Loucy (cell line): ENCODE measurements around the gene NECTIN1.

ENCODE experiments used
- H2AFZ ChIP-seq: fragments of 200-600 bp; sonication (generic); 2 replicates; pipeline ENCODE4 v1.6.0; 2016; ENCODE audit warnings: antibody characterized with exemption, mild to moderate bottlenecking, low read length, moderate library complexity
- H3F3A ChIP-seq: fragments of 200-600 bp; 2 replicates; pipeline ENCODE4 v1.6.0; 2016; ENCODE audit warnings: antibody characterized with exemption, low read depth, mild to moderate bottlenecking
- H3K27me3 ChIP-seq: fragments of 200-600 bp; sonication (generic); 2 replicates; pipeline ENCODE4 v1.6.1; 2014; ENCODE audit warnings: low read length, mild to moderate bottlenecking; ENCODE audit not compliant: insufficient read depth, poor library complexity, severe bottlenecking
- H3K36me3 ChIP-seq: fragments of 200-600 bp; sonication (generic); 2 replicates; pipeline ENCODE4 v1.6.1; 2016; ENCODE audit warnings: low read length; ENCODE audit not compliant: insufficient read depth
- H3K4me1 ChIP-seq: fragments of 200-600 bp; sonication (generic); 2 replicates; pipeline ENCODE4 v1.5.1; 2014; ENCODE audit warnings: low read length, mild to moderate bottlenecking; ENCODE audit not compliant: insufficient read depth, poor library complexity, severe bottlenecking
- H3K4me2 ChIP-seq: fragments of 200-600 bp; sonication (generic); 2 replicates; pipeline ENCODE4 v1.6.0; 2014; ENCODE audit warnings: antibody characterized with exemption, low read length, low read depth, mild to moderate bottlenecking; ENCODE audit not compliant: poor library complexity, severe bottlenecking
- H3K4me3 ChIP-seq: fragments of 200-600 bp; sonication (generic); 2 replicates; pipeline ENCODE4 v1.5.1; 2014; ENCODE audit warnings: low read length, mild to moderate bottlenecking, mixed read lengths; ENCODE audit not compliant: poor library complexity, severe bottlenecking
- H3K79me2 ChIP-seq: fragments of 200-600 bp; sonication (generic); 2 replicates; pipeline ENCODE4 v1.6.1; 2014; ENCODE audit warnings: low read length; ENCODE audit not compliant: insufficient read depth
- H3K9ac ChIP-seq: fragments of 200-600 bp; sonication (generic); 2 replicates; pipeline ENCODE4 v1.6.0; 2014; ENCODE audit warnings: mild to moderate bottlenecking, low read depth, low read length, moderate library complexity; ENCODE audit not compliant: poor library complexity, severe bottlenecking
- H3K9me2 ChIP-seq: fragments of 200-600 bp; sonication (generic); replicated peaks from 2 replicates; pipeline ENCODE4 v1.6.1; 2016; ENCODE audit warnings: low read depth, low read length, mixed read lengths
- H3K9me3 ChIP-seq: fragments of 200-600 bp; sonication (generic); 2 replicates; pipeline ENCODE4 v1.6.1; 2014; ENCODE audit warnings: mild to moderate bottlenecking, antibody characterized with exemption, low read length, low read depth; ENCODE audit not compliant: insufficient read depth
- H4K20me1 ChIP-seq: fragments of 200-600 bp; sonication (generic); 2 replicates; pipeline ENCODE4 v1.6.0; 2014; ENCODE audit warnings: antibody characterized with exemption, low read length, mild to moderate bottlenecking; ENCODE audit not compliant: insufficient read depth, poor library complexity, severe bottlenecking
- CTCF ChIP-seq: fragments of 200-600 bp; sonication (generic); conservative IDR thresholded peaks from 2 replicates; pipeline ENCODE4 v1.5.1; 2014; ENCODE audit warnings: mild to moderate bottlenecking, antibody characterized with exemption, low read length
- EZH2phosphoT487 ChIP-seq: fragments of 200-600 bp; IDR thresholded peaks from 2 replicates; pipeline ENCODE4 v1.6.1; 2018; ENCODE audit warnings: antibody characterized with exemption, mild to moderate bottlenecking, moderate library complexity, borderline replicate concordance

Gene NECTIN1

GRCh38 chr11:119614222-119615002 is 114.6 kb downstream of the NECTIN1 start:
- no peaks in the 10 kb centered on the region for H3K27me3 ChIP-seq
- no peak overlapping the region for H3K9ac ChIP-seq
- H3K9me3 ChIP-seq, result no peaks in the 10 kb centered on the region
- no peak overlapping the region for H3K4me3 ChIP-seq
- no peaks in the 10 kb centered on the region for H4K20me1 ChIP-seq
- H3F3A ChIP-seq, result no peaks in the 10 kb centered on the region
- no peaks in the 10 kb centered on the region for H3K36me3 ChIP-seq
- peaks cover 7% of the 10 kb centered on the region for H3K4me1 ChIP-seq
- H3K9me2 ChIP-seq, result no peaks in the 10 kb centered on the region
- no peak overlapping the region for H2AFZ ChIP-seq
- TF ChIP-seq CTCF (no peak), EZH2phosphoT487 (no peak)
- H3K79me2 ChIP-seq, result no peaks in the 10 kb centered on the region
- no peak overlapping the region for H3K4me2 ChIP-seq

- no peak overlapping the region for H3K4me2 ChIP-seq
- no peak overlapping the region for H2AFZ ChIP-seq
- no peaks in the 10 kb centered on the region for H3K79me2 ChIP-seq
- no peaks in the 10 kb centered on the region for H3K9me3 ChIP-seq
- H3K4me3 ChIP-seq, result no peak overlapping the region
- TF ChIP-seq EZH2phosphoT487 (no peak), CTCF (no peak)
- H3F3A ChIP-seq, result no peaks in the 10 kb centered on the region
- no peaks in the 10 kb centered on the region for H3K9me2 ChIP-seq
- no peak overlapping the region for H3K9ac ChIP-seq
- no peaks in the 10 kb centered on the region for H4K20me1 ChIP-seq
- peaks cover 5% of the 10 kb centered on the region for H3K4me1 ChIP-seq
- H3K36me3 ChIP-seq, result no peaks in the 10 kb centered on the region
- H3K27me3 ChIP-seq, result no peaks in the 10 kb centered on the region
These were observed 116.2 kb downstream of the NECTIN1 start for GRCh38 chr11:119612814-119613213.

GRCh38 chr11:119610836-119611426 is 118.1 kb downstream of the NECTIN1 start:
- Histone ChIP-seq H3K79me2 (no peaks in the 10 kb centered on the region), H3K27me3 (no peaks in the 10 kb centered on the region), H3K4me3 (no peak overlapping the region), H3K4me1 (peaks cover 4% of the 10 kb centered on the region), H4K20me1 (no peaks in the 10 kb centered on the region), H2AFZ (no peak overlapping the region), H3K9me2 (no peaks in the 10 kb centered on the region), H3K9me3 (no peaks in the 10 kb centered on the region), H3K36me3 (no peaks in the 10 kb centered on the region), H3F3A (no peaks in the 10 kb centered on the region), H3K9ac (no peak overlapping the region), H3K4me2 (no peak overlapping the region)
- no peak for TF ChIP-seq EZH2phosphoT487
- TF ChIP-seq CTCF, result no peak
